ENCODE data around the gene STK24. TPM values are rescaled to one million over a fixed set of nuclear protein-coding genes. Genes with fewer than 3 reads are reported as not detected.
"Not testable (repeated sequence)": the region's sequence is repeated elsewhere in the genome, so short reads cannot be mapped to it uniquely, and the experiment has no call there.

STK24 gene
- total RNA-seq: 32.9 and 53.2 TPM in 2 replicates
- polyA plus RNA-seq: 73.1 and 74.6 TPM in 2 replicates
- polyA plus RNA-seq (2012): 53.7 and 65.7 TPM in 2 replicates
- 26.6 and 41.4 TPM in 2 replicates for polyA minus RNA-seq (ENCODE audit: low replicate concordance)

DNA sequence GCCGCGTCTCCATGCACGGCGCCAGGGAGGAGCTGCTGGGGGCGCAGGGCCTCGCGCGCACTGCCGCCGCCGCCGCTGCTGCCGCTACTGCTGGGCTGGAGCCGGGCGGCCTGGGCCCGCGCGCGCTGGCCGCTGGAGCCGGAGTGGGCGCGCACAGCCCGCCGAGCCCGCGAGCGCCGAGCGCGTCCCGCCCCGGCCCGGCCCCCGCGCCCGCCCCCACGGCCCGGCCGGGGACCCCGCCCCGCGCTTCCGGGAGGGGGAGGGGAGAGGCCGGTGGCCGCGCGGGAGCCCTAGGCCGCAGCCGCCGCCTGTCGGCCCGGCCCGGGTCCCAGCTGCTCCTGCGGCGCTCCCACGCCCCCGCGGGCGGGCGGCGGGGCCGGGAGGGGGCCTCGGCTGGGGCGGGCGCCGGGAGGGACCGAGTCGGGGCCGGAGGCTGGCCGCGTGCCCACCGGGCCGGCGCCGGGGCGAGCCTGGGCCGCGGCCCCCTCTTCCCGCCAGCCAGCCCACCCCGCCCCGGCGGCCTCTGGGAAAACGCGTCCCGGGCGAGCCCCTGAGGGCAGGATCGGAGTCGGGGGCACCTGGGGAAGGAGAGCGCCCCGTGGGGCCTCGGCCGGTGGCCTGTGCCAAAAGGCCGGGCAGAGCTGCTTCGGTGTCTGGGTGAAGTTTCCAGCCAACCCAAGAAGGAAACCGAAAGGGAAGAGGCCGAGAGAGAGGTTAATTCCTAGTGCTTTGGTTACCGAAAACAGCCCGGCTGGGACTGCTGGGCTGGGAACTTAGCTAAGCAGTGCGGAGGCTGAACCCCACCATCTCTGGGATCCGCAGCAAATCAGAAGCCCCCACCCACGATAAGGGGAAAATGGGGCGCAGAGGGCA is at the start of gene STK24:
Gene STK24 (minus strand): TSS at position 145 of the 873 bp plus-strand sequence. CDS start 321 bp downstream, outside the sequence.
- Histone ChIP-seq H3K4me1 (ENCODE audit: control insufficient read depth, extremely low read depth, insufficient read depth, low read length) (peaks cover 16% of the 10 kb centered on the region), H4K20me1 (ENCODE audit: control insufficient read depth, extremely low read depth, insufficient read depth, low read length) (no peaks in the 10 kb centered on the region), H3K9ac (ENCODE audit: insufficient read depth, low read length) (peak within 1 kb of the TSS; percentile 96), H3K4me3 (replicated peaks in 1 of 4; ENCODE audit: control extremely low read depth in 1 of 4, insufficient read depth in 1 of 4, low read depth in 3 of 4, low read length in 4 of 4) (peak within 1 kb of the TSS; percentile 81 to 90 (median 87)), H3K4me2 (ENCODE audit: extremely low read depth, insufficient read depth, low read length) (peak within 1 kb of the TSS; percentile 99), H3K79me2 (ENCODE audit: control insufficient read depth, insufficient read depth, low read length) (peaks cover 48% of the 10 kb centered on the region), H2AFZ (ENCODE audit: low read length) (peak within 1 kb of the TSS; percentile 72), H3K27me3 (ENCODE audit: control insufficient read depth, insufficient read depth, low read length) (no peaks in the 10 kb centered on the region), H3K27ac (ENCODE audit: insufficient read depth, low read length) (peak within 1 kb of the TSS; percentile 95), H3K9me3 (ENCODE audit: control insufficient read depth, insufficient read depth, low read depth, low read length) (no peaks in the 10 kb centered on the region), H3K36me3 (ENCODE audit: control insufficient read depth, insufficient read depth, low read length) (no peaks in the 10 kb centered on the region)
- TF ChIP-seq, protein P1, sequence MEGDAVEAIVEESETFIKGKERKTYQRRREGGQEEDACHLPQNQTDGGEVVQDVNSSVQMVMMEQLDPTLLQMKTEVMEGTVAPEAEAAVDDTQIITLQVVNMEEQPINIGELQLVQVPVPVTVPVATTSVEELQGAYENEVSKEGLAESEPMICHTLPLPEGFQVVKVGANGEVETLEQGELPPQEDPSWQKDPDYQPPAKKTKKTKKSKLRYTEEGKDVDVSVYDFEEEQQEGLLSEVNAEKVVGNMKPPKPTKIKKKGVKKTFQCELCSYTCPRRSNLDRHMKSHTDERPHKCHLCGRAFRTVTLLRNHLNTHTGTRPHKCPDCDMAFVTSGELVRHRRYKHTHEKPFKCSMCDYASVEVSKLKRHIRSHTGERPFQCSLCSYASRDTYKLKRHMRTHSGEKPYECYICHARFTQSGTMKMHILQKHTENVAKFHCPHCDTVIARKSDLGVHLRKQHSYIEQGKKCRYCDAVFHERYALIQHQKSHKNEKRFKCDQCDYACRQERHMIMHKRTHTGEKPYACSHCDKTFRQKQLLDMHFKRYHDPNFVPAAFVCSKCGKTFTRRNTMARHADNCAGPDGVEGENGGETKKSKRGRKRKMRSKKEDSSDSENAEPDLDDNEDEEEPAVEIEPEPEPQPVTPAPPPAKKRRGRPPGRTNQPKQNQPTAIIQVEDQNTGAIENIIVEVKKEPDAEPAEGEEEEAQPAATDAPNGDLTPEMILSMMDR (conservative IDR thresholded peaks at IDR 0.05 in 1 of 2, IDR thresholded peaks at IDR 0.05 in 1 of 2; ENCODE audit: low read depth in 1 of 2, low read length in 2 of 2): no peak
- TF ChIP-seq EZH2 (IDR thresholded peaks at IDR 0.05; ENCODE audit: low read length, missing control alignments): no peak
- DNase-seq (ENCODE audit: low read depth in 2 of 2): peak; percentile 72 to 84

DNA sequence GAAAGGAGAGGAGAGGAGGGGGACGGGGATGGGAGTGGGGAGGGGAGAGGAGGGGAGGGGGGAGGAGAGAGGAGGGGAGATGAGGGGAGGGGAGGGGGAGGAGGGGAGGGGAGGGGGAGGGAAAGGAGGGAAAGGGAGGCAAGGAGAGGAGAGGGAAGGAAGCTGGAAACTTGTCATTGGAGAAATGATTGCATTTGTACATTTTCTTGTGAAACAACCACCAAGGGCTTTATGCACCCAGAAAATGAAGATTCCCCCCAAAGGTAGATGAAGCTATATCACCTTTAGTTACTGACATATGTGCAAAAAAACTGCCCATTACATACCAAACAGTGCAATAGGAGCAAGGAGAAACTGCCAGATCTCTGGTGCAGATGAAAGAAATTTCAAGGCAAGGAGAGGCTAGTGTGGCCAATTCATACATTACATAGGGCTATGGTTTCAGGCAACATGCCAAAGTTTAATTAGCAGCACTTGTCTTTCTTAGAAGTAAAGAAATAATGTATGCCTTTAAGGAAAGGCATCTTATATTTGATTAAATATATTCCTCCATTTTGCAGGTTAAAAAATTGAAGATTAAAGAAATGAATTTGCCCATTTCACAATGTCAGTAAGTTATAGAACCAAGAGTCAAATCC is 49.5 kb upstream of the STK24 start:
- Histone ChIP-seq H3K9ac (ENCODE audit: insufficient read depth, low read length) (no peak overlapping the region), H4K20me1 (ENCODE audit: control insufficient read depth, extremely low read depth, insufficient read depth, low read length) (no peaks in the 10 kb centered on the region), H3K36me3 (ENCODE audit: control insufficient read depth, insufficient read depth, low read length) (no peaks in the 10 kb centered on the region), H3K4me3 (replicated peaks in 1 of 4; ENCODE audit: control extremely low read depth in 1 of 4, insufficient read depth in 1 of 4, low read depth in 3 of 4, low read length in 4 of 4) (no peak overlapping the region), H3K9me3 (ENCODE audit: control insufficient read depth, insufficient read depth, low read depth, low read length) (no peaks in the 10 kb centered on the region), H3K79me2 (ENCODE audit: control insufficient read depth, insufficient read depth, low read length) (no peaks in the 10 kb centered on the region), H2AFZ (ENCODE audit: low read length) (no peak overlapping the region), H3K4me2 (ENCODE audit: extremely low read depth, insufficient read depth, low read length) (no peak overlapping the region), H3K27ac (ENCODE audit: insufficient read depth, low read length) (no peak overlapping the region), H3K4me1 (ENCODE audit: control insufficient read depth, extremely low read depth, insufficient read depth, low read length) (no peaks in the 10 kb centered on the region), H3K27me3 (ENCODE audit: control insufficient read depth, insufficient read depth, low read length) (no peaks in the 10 kb centered on the region)
- DNase-seq (ENCODE audit: low read depth in 2 of 2): peak in 1 of 2 donors; percentile 8
- no peak for TF ChIP-seq EZH2 (IDR thresholded peaks at IDR 0.05; ENCODE audit: low read length, missing control alignments)
- TF ChIP-seq, protein P1 (conservative IDR thresholded peaks at IDR 0.05 in 1 of 2, IDR thresholded peaks at IDR 0.05 in 1 of 2; ENCODE audit: low read depth in 1 of 2, low read length in 2 of 2): no peak

DNA sequence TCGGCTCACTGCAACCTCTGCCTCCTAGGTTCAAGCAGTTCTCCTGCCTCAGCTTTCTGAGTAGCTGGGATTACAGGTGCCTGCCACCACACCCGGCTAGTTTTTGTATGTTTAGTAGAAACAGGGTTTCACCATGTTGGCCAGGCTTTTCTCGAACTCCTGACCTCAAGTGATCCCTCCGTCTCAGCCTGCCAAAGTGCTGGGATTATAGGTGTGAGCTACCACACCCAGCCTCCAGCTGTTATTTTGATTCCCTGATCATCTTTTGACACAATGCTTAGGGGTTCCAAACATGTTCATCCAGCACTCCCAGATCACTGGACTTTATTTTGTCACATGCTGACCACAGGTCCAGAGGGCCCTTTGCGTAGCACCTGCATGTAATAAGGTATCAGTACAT is 47.7 kb upstream of the STK24 start:
- H3K9me3 ChIP-seq (ENCODE audit: control insufficient read depth, insufficient read depth, low read depth, low read length); H3K4me1 ChIP-seq (ENCODE audit: control insufficient read depth, extremely low read depth, insufficient read depth, low read length); H3K36me3 ChIP-seq (ENCODE audit: control insufficient read depth, insufficient read depth, low read length); DNase-seq (ENCODE audit: low read depth in 2 of 2); H3K27me3 ChIP-seq (ENCODE audit: control insufficient read depth, insufficient read depth, low read length); H3K4me3 ChIP-seq (replicated peaks in 1 of 4; ENCODE audit: control extremely low read depth in 1 of 4, insufficient read depth in 1 of 4, low read depth in 3 of 4, low read length in 4 of 4); H3K4me2 ChIP-seq (ENCODE audit: extremely low read depth, insufficient read depth, low read length); H3K9ac ChIP-seq (ENCODE audit: insufficient read depth, low read length); H4K20me1 ChIP-seq (ENCODE audit: control insufficient read depth, extremely low read depth, insufficient read depth, low read length); H3K27ac ChIP-seq (ENCODE audit: insufficient read depth, low read length); H3K79me2 ChIP-seq (ENCODE audit: control insufficient read depth, insufficient read depth, low read length); H2AFZ ChIP-seq (ENCODE audit: low read length): not testable (repeated sequence)
